Panc1 (cell line): ENCODE results near the gene INO80D.

Experiments
- REST ChIP-seq, 2 experiments: IDR thresholded peaks; 2 replicates each; pipeline ENCODE4 v1.6.1; 2011 to 2012; ENCODE audit warnings: low read depth in 2 of 2, control low read depth in 1 of 2, low read length in 1 of 2, mild to moderate bottlenecking in 1 of 2, moderate library complexity in 1 of 2; ENCODE audit not compliant: insufficient read depth in 1 of 2
- TF ChIP-seq, protein P1 (sequence below): fragments of 450-650 bp; IDR thresholded peaks from 2 replicates; pipeline ENCODE4 v1.5.1; 2017; ENCODE audit warnings: mild to moderate bottlenecking

DNA sequence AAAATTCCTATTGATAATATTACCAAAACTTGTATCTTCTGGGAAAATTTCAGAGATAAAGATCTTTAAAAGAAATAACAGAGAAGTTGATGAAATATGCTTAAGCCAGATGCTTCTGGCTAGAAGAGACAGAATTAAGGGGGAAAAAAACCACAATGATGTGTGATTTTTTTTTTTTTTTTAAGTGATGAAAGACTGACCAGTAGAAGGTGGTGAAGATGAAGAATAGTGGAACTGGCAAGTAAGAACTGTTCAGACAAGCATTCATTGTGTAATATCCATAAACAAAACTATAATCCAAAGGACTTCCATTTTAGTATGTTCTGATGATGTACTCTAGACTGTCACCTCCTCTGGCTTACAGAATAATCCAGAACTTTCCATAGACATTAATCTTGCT lies 89.8 kb downstream of the INO80D start:
- TF ChIP-seq, protein P1, sequence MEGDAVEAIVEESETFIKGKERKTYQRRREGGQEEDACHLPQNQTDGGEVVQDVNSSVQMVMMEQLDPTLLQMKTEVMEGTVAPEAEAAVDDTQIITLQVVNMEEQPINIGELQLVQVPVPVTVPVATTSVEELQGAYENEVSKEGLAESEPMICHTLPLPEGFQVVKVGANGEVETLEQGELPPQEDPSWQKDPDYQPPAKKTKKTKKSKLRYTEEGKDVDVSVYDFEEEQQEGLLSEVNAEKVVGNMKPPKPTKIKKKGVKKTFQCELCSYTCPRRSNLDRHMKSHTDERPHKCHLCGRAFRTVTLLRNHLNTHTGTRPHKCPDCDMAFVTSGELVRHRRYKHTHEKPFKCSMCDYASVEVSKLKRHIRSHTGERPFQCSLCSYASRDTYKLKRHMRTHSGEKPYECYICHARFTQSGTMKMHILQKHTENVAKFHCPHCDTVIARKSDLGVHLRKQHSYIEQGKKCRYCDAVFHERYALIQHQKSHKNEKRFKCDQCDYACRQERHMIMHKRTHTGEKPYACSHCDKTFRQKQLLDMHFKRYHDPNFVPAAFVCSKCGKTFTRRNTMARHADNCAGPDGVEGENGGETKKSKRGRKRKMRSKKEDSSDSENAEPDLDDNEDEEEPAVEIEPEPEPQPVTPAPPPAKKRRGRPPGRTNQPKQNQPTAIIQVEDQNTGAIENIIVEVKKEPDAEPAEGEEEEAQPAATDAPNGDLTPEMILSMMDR = no peak
- no peak for TF ChIP-seq REST (IDR thresholded peaks at IDR 0.05; ENCODE audit: insufficient read depth in 1 of 2, low read depth in 2 of 2, low read length in 1 of 2)
